CD14-positive monocyte (primary cell): ENCODE measurements around the gene POP7. TPM values are rescaled to one million over a fixed set of nuclear protein-coding genes. Genes with fewer than 3 reads are reported as not detected.

ENCODE experiments used
- DNase-seq, 3 donors: peaks; one replicate each; pipeline ENCODE4 v3.0.0-alpha.2; 2011 to 2022
- H2AFZ ChIP-seq: 2 replicates; pipeline ENCODE4 v1.6.0; 2012; ENCODE audit warnings: mild to moderate bottlenecking, low read depth, low read length, inconsistent platforms; ENCODE audit not compliant: insufficient read depth, poor library complexity, severe bottlenecking
- H3K27ac ChIP-seq, 2 donors: 1 replicate in 1 of 2; 2 replicates in 1 of 2; pipeline ENCODE4 v1.5.1; 2012 to 2013; ENCODE audit warnings: low read length in 2 of 2, control low read depth in 1 of 2, inconsistent platforms in 1 of 2, low read depth in 1 of 2, mild to moderate bottlenecking in 1 of 2
- H3K27me3 ChIP-seq, 2 donors: one replicate each; pipeline versions ENCODE4 v1.6.0 to v1.6.1; 2011 to 2013; ENCODE audit warnings: low read length in 2 of 2; ENCODE audit not compliant: control insufficient read depth in 2 of 2, insufficient read depth in 2 of 2
- H3K36me3 ChIP-seq, 2 donors: replicated peaks in 1 of 2; 1 replicate in 1 of 2; 2 replicates in 1 of 2; pipeline versions ENCODE4 v1.5.1 to v1.6.1; 2012 to 2013; ENCODE audit warnings: low read length in 2 of 2, control low read depth in 1 of 2, inconsistent platforms in 1 of 2, mild to moderate bottlenecking in 1 of 2; ENCODE audit not compliant: insufficient read depth in 2 of 2, control insufficient read depth in 1 of 2
- H3K4me1 ChIP-seq, 2 donors: 1 replicate in 1 of 2; 2 replicates in 1 of 2; pipeline versions ENCODE4 v1.5.1 to v1.6.1; 2012 to 2013; ENCODE audit warnings: low read length in 2 of 2, control low read depth in 1 of 2, inconsistent platforms in 1 of 2, mild to moderate bottlenecking in 1 of 2, moderate library complexity in 1 of 2; ENCODE audit not compliant: insufficient read depth in 2 of 2, control insufficient read depth in 1 of 2
- H3K4me2 ChIP-seq: replicated peaks from 2 replicates; pipeline ENCODE3; 2012; ENCODE audit warnings: low read length, moderate library complexity, mild to moderate bottlenecking; ENCODE audit not compliant: poor library complexity, severe bottlenecking; ENCODE audit errors: extremely low read depth
- H3K4me3 ChIP-seq, 3 experiments: fragments of 200-600 bp in 1 of 3; sonication (generic) in 1 of 3; replicated peaks in 1 of 3; 1 replicate in 2 of 3; 2 replicates in 1 of 3; pipeline ENCODE4 v1.5.1; 2011 to 2013; ENCODE audit warnings: low read length in 3 of 3, mild to moderate bottlenecking in 3 of 3, control low read depth in 2 of 3, low read depth in 2 of 3, inconsistent platforms in 1 of 3, moderate library complexity in 1 of 3
- H3K79me2 ChIP-seq: 2 replicates; pipeline ENCODE4 v1.6.0; 2012; ENCODE audit warnings: mild to moderate bottlenecking, control low read depth, inconsistent platforms, low read length, moderate library complexity; ENCODE audit not compliant: insufficient read depth
- H3K9ac ChIP-seq: 2 replicates; pipeline ENCODE4 v1.6.0; 2017; ENCODE audit warnings: low read length, mild to moderate bottlenecking; ENCODE audit not compliant: insufficient read depth, poor library complexity, severe bottlenecking
- H3K9me3 ChIP-seq, 2 donors: replicated peaks in 1 of 2; 1 replicate in 1 of 2; 2 replicates in 1 of 2; pipeline versions ENCODE4 v1.5.1 to v1.6.1; 2012 to 2013; ENCODE audit warnings: low read length in 2 of 2, control low read depth in 1 of 2; ENCODE audit not compliant: control insufficient read depth in 1 of 2, insufficient read depth in 1 of 2
- H4K20me1 ChIP-seq: 2 replicates; pipeline ENCODE4 v1.6.0; 2012; ENCODE audit warnings: mild to moderate bottlenecking, low read length, control low read depth, moderate library complexity; ENCODE audit not compliant: insufficient read depth
- H3K27ac Mint-ChIP-seq, 7 donors: one replicate each; pipeline ENCODE4 v1.8.0; 2020; ENCODE audit warnings: mild to moderate bottlenecking in 7 of 7, mixed read lengths in 7 of 7, moderate library complexity in 6 of 7, inconsistent platforms in 2 of 7
- H3K27me3 Mint-ChIP-seq, 3 donors: one replicate each; pipeline ENCODE4 v1.8.0; 2021 to 2022; ENCODE audit warnings: low read depth in 3 of 3, mild to moderate bottlenecking in 3 of 3, mixed read lengths in 3 of 3, moderate library complexity in 3 of 3, inconsistent platforms in 1 of 3
- H3K36me3 Mint-ChIP-seq, 2 donors: one replicate each; pipeline ENCODE4 v1.8.0; 2020; ENCODE audit warnings: mixed read lengths in 2 of 2, inconsistent platforms in 1 of 2, mild to moderate bottlenecking in 1 of 2
- H3K4me1 Mint-ChIP-seq: one replicate; pipeline ENCODE4 v1.8.0; 2020; ENCODE audit warnings: mild to moderate bottlenecking, mixed read lengths
- H3K4me3 Mint-ChIP-seq, 2 donors: one replicate each; pipeline ENCODE4 v1.8.0; 2020; ENCODE audit warnings: mild to moderate bottlenecking in 2 of 2, mixed read lengths in 2 of 2, moderate library complexity in 1 of 2
- H3K9me3 Mint-ChIP-seq, 7 donors: one replicate each; pipeline ENCODE4 v1.8.0; 2020 to 2022; ENCODE audit warnings: mixed read lengths in 7 of 7, mild to moderate bottlenecking in 6 of 7, moderate library complexity in 6 of 7, inconsistent platforms in 2 of 7
- CTCF ChIP-seq: fragments of 200-600 bp; IDR thresholded peaks from one replicate; pipeline ENCODE4 v1.8.0; 2022; ENCODE audit warnings: antibody characterized with exemption, mild to moderate bottlenecking
- WGBS: methylation state at CpG from one replicate; pipeline ENCODE4 v1.1.5; 2013; ENCODE audit warnings: missing lambda C conversion rate; ENCODE audit not compliant: insufficient coverage; 5-methylcytosine and 5-hydroxymethylcytosine counted together
- intact Hi-C, 2 donors: fragments of 100-400 bp; cut with micrococcal nuclease; formaldehyde crosslinking; loops; one replicate each; pipeline versions ENCODE4 v1.15.0 to v1.15.1; 2023
- polyA plus RNA-seq, 3 donors: library from polyadenylated mRNA; depleted of rRNA in 1 of 3; unstranded in 2 of 3; stranded (reverse) in 1 of 3; fragments of 300-500 nt in 2 of 3; fragments of >200 nt in 1 of 3; fragmentation: Illumina TruSeq in 2 of 3; gene quantifications; 1 replicate in 2 of 3; 2 replicates in 1 of 3; pipeline ENCODE4 v1.2.3, GENCODE V29; 2012 to 2021

The POP7 gene
- polyA plus RNA-seq, 3 donors = 11.1 to 48.5 (median 41.6) TPM

DNA sequence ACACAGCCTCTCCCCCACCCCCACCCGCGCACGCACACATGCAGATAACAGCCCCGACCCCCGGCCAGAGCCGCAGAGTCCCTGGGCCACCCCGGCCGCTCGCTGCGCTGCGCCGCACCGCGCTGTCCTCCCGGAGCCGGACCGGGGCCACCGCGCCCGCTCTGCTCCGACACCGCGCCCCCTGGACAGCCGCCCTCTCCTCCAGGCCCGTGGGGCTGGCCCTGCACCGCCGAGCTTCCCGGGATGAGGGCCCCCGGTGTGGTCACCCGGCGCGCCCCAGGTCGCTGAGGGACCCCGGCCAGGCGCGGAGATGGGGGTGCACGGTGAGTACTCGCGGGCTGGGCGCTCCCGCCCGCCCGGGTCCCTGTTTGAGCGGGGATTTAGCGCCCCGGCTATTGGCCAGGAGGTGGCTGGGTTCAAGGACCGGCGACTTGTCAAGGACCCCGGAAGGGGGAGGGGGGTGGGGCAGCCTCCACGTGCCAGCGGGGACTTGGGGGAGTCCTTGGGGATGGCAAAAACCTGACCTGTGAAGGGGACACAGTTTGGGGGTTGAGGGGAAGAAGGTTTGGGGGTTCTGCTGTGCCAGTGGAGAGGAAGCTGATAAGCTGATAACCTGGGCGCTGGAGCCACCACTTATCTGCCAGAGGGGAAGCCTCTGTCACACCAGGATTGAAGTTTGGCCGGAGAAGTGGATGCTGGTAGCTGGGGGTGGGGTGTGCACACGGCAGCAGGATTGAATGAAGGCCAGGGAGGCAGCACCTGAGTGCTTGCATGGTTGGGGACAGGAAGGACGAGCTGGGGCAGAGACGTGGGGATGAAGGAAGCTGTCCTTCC lies 15.0 kb downstream of the POP7 start:
- H3K36me3 ChIP-seq = no peaks in the 10 kb centered on the region
- H3K36me3 Mint-ChIP-seq = peaks cover 0 to 4% of the 10 kb centered on the region in 2 donors

DNA sequence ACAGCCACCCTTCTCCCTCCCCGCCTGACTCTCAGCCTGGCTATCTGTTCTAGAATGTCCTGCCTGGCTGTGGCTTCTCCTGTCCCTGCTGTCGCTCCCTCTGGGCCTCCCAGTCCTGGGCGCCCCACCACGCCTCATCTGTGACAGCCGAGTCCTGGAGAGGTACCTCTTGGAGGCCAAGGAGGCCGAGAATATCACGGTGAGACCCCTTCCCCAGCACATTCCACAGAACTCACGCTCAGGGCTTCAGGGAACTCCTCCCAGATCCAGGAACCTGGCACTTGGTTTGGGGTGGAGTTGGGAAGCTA lies 15.5 kb downstream of the POP7 start:
- intact Hi-C loops = loop anchor here in 1 of 2 donors (10.0 kb wide), 1 partner anchor 133 kb away; the partner anchor contains the start of gene SLC12A9
- Histone ChIP-seq H4K20me1 (no peaks in the 10 kb centered on the region), H3K9me3 (peaks cover 12 to 18% of the 10 kb centered on the region in 2 donors), H3K9ac (no peak overlapping the region), H3K36me3 (no peaks in the 10 kb centered on the region), H3K27me3 (peaks cover 24 to 34% of the 10 kb centered on the region in 2 donors), H3K4me2 (no peak overlapping the region), H3K27ac (no peak overlapping the region), H3K79me2 (no peaks in the 10 kb centered on the region), H3K4me3 (no peak overlapping the region), H3K4me1 (no peaks in the 10 kb centered on the region), H2AFZ (no peak overlapping the region)
- peaks cover 11 to 37% (median 24%) of the 10 kb centered on the region in 7 donors for H3K9me3 Mint-ChIP-seq
- no peak overlapping the region for H3K27ac Mint-ChIP-seq
- H3K4me1 Mint-ChIP-seq = peaks cover 8% of the 10 kb centered on the region
- H3K36me3 Mint-ChIP-seq = peaks cover 0 to 4% of the 10 kb centered on the region in 2 donors
- peak overlapping the region in 1 of 2 donors; percentile 75 for H3K4me3 Mint-ChIP-seq
- WGBS = 93% methylated on average over 4 of the region's 8 CpGs
- TF ChIP-seq CTCF = no peak
- peaks cover 50 to 68% (median 53%) of the 10 kb centered on the region in 3 donors for H3K27me3 Mint-ChIP-seq
- DNase-seq = no peak

More for the DNA sequence above, 15.0 kb downstream of the POP7 start:
- Histone ChIP-seq H3K4me1 (no peaks in the 10 kb centered on the region), H4K20me1 (no peaks in the 10 kb centered on the region), H3K9me3 (peaks cover 12 to 18% of the 10 kb centered on the region in 2 donors), H3K79me2 (no peaks in the 10 kb centered on the region), H3K27me3 (peaks cover 24 to 34% of the 10 kb centered on the region in 2 donors), H3K4me3 (no peak overlapping the region), H2AFZ (no peak overlapping the region), H3K27ac (no peak overlapping the region), H3K4me2 (no peak overlapping the region), H3K9ac (no peak overlapping the region)
- no peak overlapping the region for H3K27ac Mint-ChIP-seq
- no peak for DNase-seq
- H3K4me3 Mint-ChIP-seq = peak overlapping the region in 1 of 2 donors; percentile 75
- peaks cover 52 to 71% (median 53%) of the 10 kb centered on the region in 3 donors for H3K27me3 Mint-ChIP-seq
- H3K4me1 Mint-ChIP-seq = peaks cover 8% of the 10 kb centered on the region
- H3K9me3 Mint-ChIP-seq = peaks cover 11 to 37% (median 24%) of the 10 kb centered on the region in 7 donors
- intact Hi-C loops = loop anchor here in 1 of 2 donors (10.0 kb wide), 1 partner anchor 134 kb away; the partner anchor contains the start of gene SLC12A9
- WGBS = 3% methylated on average over 50 of the region's 56 CpGs
- no peak for TF ChIP-seq CTCF
